A549 (cell line): Measurements from ENCODE around the gene CCDC14.
"Not testable (repeated sequence)": the region's sequence is repeated elsewhere in the genome, so short reads cannot be mapped to it uniquely, and the experiment has no call there.

ENCODE experiments used
- CEBPB ChIP-seq, 2 experiments: fragments of >200 bp in 1 of 2; sonication (Bioruptor Twin) in 1 of 2; formaldehyde crosslinking in 1 of 2; IDR thresholded peaks; 2 replicates each; pipeline ENCODE4 v1.6.1; 2012 to 2016
- POLR2A ChIP-seq: IDR thresholded peaks from 2 replicates; pipeline ENCODE4 v1.6.1; 2012; ENCODE audit warnings: mild to moderate bottlenecking, low read length
- SREBF2 ChIP-seq: fragments of 450-650 bp; IDR thresholded peaks from 2 replicates; pipeline ENCODE4 v1.6.1; 2014; ENCODE audit warnings: mild to moderate bottlenecking, moderate library complexity
- TF ChIP-seq, protein P1 (sequence below): IDR thresholded peaks from 2 replicates; pipeline ENCODE4 v1.6.1; 2012

DNA sequence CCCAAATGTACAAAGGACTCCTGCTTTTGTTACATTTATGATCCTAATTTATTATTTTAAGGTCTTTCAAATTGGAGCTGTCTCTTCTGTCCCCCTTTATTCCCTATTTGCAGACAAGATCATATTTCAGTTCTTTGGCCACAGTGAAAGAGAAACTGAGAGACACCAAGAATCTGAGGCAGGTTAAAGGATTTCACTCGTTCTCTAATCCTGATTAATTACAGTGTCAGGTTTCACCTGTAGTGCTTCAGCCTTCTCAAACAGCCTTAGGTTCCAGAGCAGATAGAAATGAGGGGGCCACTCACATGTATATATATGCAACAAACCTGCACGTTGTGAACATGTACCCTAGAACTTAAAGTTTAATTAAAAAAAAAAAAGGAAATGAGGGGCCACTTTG lies 6.2 kb upstream of the CCDC14 start:
- TF ChIP-seq SREBF2; POLR2A; CEBPB (IDR thresholded peaks at IDR 0.05): not testable (repeated sequence)
- TF ChIP-seq, protein P1, sequence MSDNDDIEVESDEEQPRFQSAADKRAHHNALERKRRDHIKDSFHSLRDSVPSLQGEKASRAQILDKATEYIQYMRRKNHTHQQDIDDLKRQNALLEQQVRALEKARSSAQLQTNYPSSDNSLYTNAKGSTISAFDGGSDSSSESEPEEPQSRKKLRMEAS: not testable (repeated sequence)
